Inferior parietal cortex (tissue), 1 donor: ENCODE measurements around the gene PROS1.
A peak's percentile ranks its signal among the peaks of the same experiment; 100 is the strongest.
"Not testable (repeated sequence)": the region's sequence is repeated elsewhere in the genome, so short reads cannot be mapped to it uniquely, and the experiment has no call there.

ENCODE experiments used
- DNase-seq: peaks from one replicate; pipeline ENCODE4 v3.0.0-alpha.2; 2016; ENCODE audit errors: extremely low spot score

The PROS1 gene

DNA sequence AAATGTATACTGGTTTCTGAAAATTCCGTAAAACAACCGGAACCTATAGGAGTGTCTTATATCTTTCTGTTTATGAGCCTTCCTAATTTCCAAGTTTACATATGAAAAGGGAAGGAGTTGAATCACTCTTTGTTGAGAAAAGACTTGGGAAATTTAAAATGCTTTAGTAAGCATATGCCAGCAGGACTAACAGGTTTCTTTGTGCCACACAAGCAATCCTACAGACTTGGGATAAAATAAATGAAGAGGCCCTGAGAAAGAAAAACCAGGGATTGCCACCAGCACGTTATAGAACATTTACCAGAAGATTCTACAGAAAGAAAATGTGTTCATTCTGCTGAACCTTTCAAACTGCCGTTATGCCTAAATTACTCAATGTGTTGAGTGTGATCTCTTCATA, 96.3 kb downstream of the PROS1 start:
- not testable (repeated sequence) for DNase-seq

DNA sequence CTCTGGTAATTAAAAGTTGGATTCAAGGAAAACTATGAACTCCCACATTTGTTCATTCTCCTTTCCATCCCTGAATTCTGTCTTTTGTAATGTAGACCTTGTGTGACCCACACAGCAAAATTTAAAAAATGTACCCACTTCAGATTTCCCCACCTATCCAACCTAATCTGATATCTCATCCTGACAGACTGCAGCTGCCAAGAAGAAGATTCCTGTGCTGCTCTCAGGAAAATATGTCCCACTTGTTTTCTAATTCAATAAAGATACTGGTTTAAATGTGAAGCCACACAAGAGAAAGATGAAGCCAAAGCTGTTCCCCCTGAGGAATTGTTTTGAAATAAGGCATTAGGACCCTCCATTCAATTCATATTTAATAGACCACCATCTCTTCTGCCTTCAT, 100.3 kb downstream of the PROS1 start:
- not testable (repeated sequence) for DNase-seq

DNA sequence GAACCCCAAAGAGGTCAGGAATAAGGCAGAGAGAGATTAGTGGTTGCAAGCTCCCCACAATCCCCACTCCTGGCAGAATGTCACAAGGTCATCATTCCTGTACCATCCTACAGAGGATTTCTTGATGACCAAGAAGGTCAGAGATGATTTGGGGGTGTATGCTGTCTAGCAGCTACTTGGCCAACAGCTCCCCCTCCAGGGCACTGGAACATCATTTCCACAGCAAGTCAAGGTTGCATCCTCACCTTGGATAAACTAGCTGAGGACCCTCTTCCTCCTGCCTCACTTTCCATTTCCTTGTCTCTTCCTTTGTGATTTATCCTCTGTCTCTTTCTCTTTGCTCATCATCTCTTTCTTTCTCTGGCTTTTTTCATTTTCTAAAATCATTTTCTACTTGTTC, 106.3 kb downstream of the PROS1 start:
- no peak for DNase-seq

DNA sequence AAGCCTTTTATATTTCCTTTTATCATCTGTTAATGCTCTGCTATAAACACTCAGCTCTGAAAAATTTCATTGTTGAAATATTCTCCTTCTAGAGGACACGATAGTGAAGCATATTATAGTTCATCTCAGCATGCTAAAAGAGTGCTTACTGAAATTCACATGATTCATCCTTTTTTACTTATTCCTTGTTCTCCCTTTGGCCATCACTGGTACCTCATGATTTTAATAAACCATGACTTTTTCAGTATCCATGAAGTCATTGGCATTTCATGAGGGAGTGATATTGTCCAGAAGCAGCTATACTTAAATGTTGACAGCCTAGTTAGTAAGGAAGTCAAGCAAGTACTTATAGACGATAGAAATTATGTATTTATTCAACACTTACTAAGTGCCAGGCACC, 112.7 kb downstream of the PROS1 start:
- no peak for DNase-seq

DNA sequence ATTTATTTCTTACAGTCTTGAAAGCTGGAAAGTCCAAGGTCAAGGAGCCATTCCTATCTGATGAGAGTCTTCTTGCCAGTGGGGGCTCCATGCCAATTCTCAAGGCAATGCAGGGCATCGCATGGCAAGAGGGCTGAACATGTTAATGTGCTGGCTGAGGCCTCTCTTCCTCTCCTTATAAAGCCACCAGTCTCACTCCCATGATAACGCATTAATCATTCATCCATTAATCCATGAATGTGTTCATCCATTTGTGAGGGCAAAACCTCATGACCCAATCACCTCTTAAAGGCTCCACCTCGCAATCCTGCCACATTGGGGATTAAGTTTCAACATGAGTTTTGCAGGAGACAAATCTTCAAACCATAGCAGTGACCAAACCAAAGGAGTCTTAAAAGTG, 118.3 kb downstream of the PROS1 start:
- no peak for DNase-seq

DNA sequence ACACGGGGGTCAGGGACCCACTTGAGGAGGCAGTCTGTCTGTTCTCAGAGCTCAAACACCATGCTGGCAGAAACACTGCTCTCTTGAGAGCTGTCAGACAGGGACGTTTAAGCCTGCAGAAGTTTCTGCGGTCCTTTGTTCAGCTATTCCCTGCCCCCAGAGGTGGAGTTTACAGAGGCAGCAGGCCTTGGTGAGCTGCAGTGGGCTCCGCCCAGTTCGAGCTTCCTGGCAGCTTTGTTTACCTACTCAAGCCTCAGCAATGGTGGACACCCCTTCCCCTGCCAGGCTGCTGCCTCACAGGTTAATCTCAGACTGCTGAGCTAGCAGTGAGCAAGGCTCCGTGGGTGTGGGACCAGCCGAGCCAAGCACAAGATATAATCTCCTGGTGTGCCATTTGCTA, 121.5 kb downstream of the PROS1 start:
- not testable (repeated sequence) for DNase-seq

DNA sequence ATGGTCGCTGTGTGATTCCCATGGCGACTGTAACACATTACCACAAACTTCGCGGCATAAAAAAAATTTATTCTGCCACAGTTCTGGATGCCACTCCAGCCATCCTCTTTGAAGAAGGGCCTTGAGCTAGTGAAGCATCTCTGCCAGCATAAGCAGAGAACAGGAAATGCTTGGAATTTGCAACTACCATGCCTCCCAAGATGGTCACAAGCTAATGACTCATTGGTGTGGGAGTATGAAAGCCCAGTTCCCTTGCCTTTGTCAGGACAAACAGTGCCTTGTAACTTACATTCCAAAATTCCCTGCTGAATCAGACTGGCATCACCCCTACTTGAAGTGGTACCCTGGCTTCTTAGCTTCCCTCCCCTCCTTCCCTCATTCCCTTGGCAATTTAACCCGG, 129.7 kb downstream of the PROS1 start:
- DNase-seq: peak; percentile 43

DNA sequence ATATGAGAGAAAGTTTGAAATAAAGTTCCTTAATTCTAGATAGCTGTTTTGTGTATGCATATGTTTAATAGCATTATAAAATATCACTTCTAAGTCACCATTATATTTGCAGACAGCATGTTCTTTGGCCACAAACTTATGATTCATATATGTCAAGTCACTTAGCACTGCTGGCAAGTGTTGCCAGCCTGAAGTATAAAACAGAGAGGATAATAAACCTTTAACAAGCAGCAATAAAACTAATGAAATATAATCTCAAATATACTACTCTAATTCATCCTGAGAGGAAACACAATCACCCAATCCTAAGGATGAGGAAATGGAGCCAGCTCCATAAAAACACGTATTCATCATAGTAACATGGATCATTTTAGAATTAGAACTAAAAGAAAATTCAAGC, 134.5 kb downstream of the PROS1 start:
- DNase-seq: not testable (repeated sequence)
